Astrocyte of the spinal cord (primary cell): ENCODE measurements around the gene CMSS1.

Experiments
- DNase-seq: peaks from one replicate; pipeline ENCODE4 v3.0.0; 2011; ENCODE audit warnings: low read depth, low spot score
- H3K4me3 ChIP-seq: 2 replicates; pipeline ENCODE4 v1.5.1; 2011; ENCODE audit warnings: low read depth, mild to moderate bottlenecking, low read length, moderate library complexity
- in situ Hi-C: cut with HindIII; loops from 2 replicates; pipeline ENCODE4 v1.10.0; 2017; ENCODE audit warnings: low sequenced_read_pairs
- TF ChIP-seq, protein P1 (sequence below): IDR thresholded peaks from 2 replicates; pipeline ENCODE4 v1.5.1; 2012; ENCODE audit warnings: low read depth, mild to moderate bottlenecking, low read length, inconsistent platforms

Gene CMSS1

DNA sequence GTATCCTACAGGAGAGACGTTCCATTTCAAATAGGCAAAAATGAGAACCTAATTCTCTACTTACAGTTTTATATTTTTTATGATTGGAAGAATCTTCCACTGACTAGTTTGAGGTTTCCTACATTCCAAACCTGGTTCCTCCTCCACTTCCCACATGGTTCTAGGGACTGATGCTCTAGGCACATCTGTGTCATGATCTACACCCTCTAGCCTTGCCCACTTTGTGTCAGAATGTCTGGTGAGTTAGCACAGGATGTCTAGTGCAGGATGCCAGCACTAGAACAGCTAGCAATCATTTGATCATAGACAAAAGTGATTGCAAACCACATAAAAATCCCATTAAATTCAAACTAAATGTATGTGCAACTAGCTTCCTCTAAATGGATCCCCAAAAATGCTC lies 323.3 kb downstream of the CMSS1 start:
- H3K4me3 ChIP-seq, result no peak overlapping the region
- TF ChIP-seq, protein P1, sequence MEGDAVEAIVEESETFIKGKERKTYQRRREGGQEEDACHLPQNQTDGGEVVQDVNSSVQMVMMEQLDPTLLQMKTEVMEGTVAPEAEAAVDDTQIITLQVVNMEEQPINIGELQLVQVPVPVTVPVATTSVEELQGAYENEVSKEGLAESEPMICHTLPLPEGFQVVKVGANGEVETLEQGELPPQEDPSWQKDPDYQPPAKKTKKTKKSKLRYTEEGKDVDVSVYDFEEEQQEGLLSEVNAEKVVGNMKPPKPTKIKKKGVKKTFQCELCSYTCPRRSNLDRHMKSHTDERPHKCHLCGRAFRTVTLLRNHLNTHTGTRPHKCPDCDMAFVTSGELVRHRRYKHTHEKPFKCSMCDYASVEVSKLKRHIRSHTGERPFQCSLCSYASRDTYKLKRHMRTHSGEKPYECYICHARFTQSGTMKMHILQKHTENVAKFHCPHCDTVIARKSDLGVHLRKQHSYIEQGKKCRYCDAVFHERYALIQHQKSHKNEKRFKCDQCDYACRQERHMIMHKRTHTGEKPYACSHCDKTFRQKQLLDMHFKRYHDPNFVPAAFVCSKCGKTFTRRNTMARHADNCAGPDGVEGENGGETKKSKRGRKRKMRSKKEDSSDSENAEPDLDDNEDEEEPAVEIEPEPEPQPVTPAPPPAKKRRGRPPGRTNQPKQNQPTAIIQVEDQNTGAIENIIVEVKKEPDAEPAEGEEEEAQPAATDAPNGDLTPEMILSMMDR, result no peak
- in situ Hi-C loops, result no loop called here
- DNase-seq, result no peak

DNA sequence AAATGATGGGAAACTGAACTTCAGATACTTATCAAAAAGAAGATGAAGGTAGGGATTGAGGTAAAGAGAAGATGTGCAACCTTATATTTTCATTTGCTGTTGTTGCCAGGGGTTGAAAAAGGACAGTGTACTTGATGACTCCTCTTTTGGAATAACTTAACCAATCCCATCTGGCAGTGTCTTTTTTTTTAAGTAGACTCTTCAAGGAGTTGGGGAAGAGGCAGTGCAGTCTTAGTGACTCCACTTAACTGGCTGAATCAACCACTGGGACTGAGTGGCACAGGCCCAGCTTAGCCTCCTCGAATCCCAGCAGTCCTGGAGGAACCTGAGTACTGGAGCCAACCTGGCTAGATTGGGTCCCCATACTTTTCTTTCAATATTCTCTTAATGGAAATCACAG lies 323.9 kb downstream of the CMSS1 start:
- TF ChIP-seq, protein P1, result no peak
- no peak overlapping the region for H3K4me3 ChIP-seq
- in situ Hi-C loops, result no loop called here
- DNase-seq, result no peak

DNA sequence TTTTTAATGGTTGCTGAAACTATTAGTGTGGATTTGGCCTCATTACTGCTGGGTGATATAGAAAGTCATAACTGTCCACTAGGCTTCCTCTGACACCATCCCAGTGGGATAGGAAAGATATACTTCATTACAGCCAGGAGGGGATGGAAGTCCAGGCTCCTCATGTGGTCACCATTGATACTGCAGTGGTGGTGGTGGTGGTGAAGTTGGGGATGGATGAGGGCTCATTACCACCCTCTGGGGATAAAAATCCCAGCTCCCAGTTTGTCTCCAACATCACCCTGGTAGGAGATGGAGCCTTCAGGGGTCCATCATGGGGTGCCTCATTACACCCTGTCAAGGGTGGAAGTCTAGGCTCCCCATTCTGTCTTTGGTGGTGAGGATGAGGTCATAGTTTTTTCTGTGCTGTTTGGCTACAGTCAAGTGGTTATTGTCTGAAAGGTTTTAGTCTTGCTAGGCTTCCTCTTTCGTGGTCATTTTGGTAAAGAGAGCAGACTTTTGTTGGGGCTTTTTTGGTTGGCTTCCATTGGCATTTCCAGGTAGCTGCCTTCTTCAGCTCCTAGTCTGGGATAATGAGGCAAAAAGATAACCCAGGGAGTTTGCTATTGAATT lies 326.7 kb downstream of the CMSS1 start:
- in situ Hi-C loops, result no loop called here
- DNase-seq, result no peak
- TF ChIP-seq, protein P1, result no peak
- no peak overlapping the region for H3K4me3 ChIP-seq

DNA sequence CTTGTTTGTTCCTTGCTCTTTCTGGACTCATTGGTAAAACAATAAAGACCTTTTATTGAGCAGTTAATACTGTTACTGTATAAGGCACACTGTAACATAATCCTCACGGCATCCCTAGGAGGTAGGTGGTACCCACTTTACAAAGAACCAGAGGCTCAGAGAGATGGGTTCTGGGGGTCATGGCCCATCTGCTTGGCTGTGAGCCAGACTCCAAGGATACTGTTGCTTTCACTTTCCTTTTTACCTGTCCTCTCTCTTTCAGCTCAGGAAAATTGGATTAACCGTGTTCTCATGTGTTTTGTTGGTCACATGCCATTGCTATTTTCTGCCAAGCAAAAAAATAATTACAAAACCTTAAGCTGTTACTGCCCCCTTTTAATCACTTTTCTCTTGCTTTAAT lies 331.5 kb downstream of the CMSS1 start:
- no peak for DNase-seq
- no peak overlapping the region for H3K4me3 ChIP-seq
- TF ChIP-seq, protein P1, result no peak
- in situ Hi-C loops, result no loop called here

DNA sequence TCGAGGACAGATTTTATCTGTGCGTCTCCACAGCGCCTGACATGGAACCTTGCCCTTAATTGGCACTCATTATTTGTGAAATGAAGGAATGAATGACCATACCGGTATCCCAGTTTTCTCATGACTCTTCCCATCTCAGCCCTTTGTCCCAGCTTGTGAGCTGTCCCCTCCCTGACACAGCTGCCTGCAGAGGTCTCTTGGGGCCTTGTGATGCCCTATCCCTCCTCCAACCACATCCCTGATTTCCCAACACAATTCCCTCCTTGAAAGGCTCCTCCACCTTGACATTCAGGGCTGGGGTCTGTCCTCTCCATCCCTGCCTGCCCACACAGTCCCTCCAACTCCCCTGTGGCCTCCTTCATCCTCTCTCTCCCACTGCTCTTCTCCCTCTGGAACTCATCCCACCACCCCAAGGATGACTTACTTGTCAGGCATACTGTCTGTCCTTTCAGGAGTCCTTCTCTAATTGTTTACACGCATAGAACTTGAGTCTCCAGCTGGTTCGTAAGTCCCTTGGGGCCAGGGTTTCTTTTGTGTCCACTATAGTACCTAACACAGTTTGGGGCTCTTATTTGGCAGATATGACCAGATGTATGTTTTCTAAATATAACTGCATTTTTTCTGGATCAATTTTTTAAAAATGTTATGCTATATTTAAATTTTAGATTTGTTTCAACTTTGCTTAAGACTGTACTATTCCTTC lies 332.2 kb downstream of the CMSS1 start:
- in situ Hi-C loops, result no loop called here
- H3K4me3 ChIP-seq, result no peak overlapping the region
- DNase-seq, result no peak
- TF ChIP-seq, protein P1, result no peak

DNA sequence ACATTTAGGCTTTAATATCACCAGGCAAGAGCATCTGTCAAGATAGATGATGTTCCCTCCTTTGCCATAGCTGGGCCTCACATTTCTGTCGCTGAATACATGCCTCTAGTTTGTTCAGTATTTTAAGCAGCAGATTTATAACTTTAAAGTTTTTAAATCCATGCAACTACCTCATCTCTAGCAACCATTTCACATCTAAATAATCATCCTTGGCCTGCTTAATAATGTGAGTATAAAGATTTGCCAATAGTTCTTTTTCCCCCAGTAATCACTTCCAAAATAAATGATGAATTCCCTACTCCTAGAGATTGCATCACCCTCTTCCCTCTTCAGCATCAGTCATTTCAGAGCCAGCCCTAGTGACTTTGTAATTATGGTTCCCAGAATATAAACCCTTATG lies 332.8 kb downstream of the CMSS1 start:
- no peak for DNase-seq
- TF ChIP-seq, protein P1, result no peak
- no peak overlapping the region for H3K4me3 ChIP-seq
- in situ Hi-C loops, result no loop called here
